ENCODE results near the gene HOXB4.

The HOXB4 gene

DNA sequence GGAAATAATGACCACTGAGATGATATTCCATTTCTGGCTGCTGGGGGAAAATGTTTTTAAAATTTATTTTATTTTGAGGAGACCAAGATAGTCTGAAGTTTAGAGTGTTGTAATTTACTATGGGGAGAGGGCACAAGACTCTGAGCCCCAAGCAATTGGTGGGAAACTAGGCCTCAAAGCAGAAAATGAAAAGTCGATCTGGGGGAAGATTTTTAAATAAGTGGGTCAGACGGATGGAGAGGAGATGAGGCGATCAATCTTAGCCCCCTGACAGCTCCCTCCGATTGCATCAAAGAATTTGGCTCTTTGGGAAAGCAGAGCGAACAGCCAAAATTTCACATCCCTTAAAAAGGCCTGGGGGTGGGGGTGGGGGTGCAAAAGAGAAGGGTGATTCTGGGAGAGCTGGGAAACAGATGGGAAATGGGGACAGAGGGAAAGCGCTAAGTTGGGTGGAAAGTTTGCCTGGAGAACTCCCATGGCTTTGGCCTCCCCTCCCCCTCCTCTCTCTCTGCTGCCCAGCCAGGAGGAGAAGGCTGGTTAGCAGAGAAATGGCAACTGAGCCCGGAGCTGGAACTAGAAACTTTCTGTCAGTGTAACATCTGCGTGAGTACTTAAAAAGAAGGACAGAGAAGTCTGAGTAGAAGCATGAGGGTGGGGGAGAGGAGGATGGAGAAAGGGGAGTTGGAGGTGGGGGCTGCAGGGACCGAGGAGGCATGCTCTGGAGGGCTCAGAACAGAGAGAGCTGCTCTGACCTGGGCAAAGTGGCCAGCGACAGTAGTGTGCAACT lies 31.8 kb downstream of the HOXB4 start:
- DNase-seq, result no peak

GRCh38 chr17:48545539-48545938 lies 32.6 kb downstream of the HOXB4 start:
- no peak for DNase-seq

DNA sequence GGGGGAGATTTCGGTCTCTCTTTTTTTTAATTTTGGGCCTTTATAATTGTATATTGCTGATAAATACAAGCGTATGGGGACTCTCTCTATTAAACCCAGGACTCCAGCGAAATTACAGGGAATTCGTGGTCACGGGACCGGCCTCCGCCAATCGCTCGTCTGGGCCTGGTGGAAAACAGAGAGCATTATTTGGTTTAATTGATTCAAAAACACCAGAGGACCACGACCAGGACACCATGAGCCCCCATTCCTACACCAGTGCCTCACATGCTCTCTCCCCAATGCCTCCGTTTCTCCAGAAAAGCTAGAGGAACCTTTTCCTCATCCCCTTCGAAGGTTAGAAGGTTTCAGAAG lies 33.2 kb downstream of the HOXB4 start, which contains the start of gene HOXB2:
TSS of gene HOXB2 (minus strand) at position 88 of the 354 bp plus-strand sequence. CDS start 198 bp downstream, outside the sequence.
- no peak for DNase-seq

- DNase-seq, result peak; percentile 50 to 54
These were observed 33.7 kb downstream of the HOXB4 start for GRCh38 chr17:48544349-48545021.

GRCh38 chr17:48543854-48544348 lies 34.2 kb downstream of the HOXB4 start:
- peak; percentile 54 to 64 for DNase-seq

GRCh38 chr17:48543107-48543853 lies 34.9 kb downstream of the HOXB4 start:
- peak; percentile 56 to 71 for DNase-seq

DNA sequence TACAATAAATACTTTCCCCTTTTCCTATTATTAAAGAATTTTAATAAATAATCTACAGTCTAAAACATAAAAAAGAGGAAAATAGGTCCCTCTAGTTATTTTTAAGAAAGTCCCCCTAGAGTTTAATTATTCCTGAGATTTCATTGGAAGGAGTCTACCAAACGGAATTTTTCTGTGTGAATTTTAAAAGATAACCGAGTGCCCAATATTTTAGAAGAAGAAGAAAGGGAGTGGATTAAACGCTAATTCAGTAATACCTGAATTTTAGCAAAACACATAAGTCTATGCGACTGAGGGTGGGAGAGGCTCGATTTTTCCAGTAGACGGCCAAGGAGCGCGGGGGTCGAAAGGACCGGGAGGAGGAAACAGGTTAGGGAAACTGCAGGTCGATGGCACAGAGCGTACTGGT lies 35.4 kb downstream of the HOXB4 start:
- DNase-seq, result no peak

DNA sequence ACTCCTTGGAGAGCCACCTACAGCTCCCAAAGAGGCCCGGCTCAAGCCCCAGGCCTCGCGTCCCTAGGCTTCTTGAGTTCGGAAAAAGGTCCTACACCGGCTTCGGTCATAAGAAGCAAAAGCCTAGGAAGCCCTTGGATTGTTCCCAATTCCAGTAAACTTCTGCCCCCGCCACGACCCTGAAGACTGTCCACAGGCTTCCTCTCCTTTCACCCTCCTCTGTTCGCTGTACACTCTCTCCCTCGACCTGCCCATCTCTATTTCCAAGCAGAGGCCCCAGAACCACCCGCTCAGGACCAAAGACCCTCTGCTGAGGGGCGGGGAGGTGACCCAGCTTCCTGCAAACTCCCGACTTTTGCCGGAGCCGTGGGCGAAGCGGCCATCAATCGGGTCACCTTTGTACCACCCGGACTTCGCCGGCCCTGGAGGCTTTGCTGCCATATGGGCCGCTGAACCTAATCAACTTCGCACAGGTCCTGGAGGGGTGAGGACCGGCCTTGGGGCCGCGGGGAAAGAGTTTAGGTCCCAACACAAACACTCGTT lies 36.0 kb downstream of the HOXB4 start:
- DNase-seq, result peak; percentile 37 to 41

DNA sequence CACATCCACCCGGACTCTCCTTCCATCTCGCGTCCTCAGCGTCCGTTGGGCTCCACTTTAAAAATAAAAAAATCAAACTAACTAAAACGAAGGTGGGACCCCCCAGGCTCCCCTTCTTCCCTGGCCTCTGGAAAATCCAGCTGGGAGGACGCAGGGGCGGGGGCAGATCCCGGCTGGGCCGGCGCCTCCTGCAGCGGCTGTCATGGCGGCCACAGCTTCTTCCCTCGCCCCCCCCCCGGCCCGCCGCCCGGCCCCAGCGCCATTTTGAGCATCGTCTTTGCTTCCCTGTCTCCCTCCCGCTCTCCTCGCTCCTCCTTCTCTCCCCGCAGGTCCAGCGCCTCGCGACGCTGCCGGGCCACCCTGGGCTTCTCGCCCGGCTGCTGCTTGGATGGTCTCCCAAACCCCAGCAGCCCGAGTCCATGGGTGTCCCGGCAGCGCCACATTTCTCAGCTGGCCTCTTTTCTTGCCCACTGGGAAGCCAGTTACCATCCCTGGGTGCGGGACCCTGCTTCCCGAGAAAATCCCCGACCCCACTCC lies 36.5 kb downstream of the HOXB4 start:
- DNase-seq, result peak; percentile 49 to 53

DNA sequence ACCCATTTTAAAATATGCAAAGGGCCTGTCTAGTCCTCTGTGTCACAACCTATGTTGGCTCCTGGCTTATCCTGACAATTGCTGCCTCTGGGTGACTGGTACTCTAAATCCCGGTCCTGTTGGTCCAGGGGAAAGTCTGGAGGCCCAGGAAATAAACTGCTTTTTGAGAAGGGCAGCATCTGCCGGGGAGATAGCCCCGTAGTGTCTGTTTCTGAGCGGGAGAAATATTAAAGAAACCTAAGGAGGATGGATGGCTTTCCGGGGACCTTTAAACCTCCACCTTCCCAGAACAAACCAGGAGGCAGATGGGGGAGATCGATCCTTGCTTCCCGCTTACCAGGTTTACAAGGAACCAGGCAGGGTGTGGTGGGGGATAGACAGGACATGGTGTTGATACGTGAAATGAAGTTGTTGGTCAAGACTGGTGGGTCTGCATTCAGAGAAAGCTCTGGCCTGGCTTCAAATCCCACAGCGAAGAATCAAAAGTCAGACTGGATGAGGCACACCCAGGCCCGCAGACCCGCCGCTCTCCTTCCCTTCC lies 37.0 kb downstream of the HOXB4 start:
- no peak for DNase-seq

GRCh38 chr17:48540213-48540612 lies 37.9 kb downstream of the HOXB4 start:
- DNase-seq, result no peak

DNA sequence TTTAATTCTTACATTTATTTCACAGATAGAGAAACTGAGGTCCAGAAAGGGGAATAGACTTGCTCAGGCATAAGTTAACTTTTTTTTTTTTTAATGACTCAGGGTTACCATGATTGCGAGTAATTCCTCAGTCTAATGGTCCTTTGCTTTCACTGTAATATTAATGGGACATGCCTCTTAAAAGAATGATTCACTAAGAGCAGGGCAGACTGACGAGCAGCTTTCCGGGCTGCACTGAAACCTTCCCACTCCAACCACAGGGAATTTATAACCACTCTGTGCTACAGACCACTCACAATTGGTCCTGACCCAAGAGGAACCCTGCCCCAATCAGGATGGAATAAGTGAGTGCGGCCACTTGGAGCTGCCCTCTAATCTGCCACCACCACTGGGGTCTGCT lies 39.0 kb downstream of the HOXB4 start:
- DNase-seq, result no peak

DNA sequence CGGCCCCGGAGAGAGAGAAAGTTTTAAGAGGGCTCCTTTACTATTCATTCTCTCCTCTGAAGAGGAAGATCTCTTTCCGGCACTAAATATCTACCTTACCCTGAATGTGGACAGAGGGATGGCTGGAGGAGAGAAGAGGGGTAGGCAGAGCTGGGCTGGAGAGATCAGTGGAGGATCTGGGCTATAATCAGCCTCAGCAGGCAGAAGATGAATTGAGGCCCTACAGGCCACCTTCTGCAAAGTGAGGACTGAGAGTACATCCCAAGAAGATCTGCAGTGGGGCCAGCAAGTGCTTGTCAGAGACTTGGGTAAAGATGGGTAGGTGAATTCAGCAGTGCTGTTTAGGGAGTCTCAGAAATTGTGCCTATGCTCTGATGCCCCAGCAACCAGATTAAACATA lies 40.8 kb downstream of the HOXB4 start:
- DNase-seq, result no peak

DNA sequence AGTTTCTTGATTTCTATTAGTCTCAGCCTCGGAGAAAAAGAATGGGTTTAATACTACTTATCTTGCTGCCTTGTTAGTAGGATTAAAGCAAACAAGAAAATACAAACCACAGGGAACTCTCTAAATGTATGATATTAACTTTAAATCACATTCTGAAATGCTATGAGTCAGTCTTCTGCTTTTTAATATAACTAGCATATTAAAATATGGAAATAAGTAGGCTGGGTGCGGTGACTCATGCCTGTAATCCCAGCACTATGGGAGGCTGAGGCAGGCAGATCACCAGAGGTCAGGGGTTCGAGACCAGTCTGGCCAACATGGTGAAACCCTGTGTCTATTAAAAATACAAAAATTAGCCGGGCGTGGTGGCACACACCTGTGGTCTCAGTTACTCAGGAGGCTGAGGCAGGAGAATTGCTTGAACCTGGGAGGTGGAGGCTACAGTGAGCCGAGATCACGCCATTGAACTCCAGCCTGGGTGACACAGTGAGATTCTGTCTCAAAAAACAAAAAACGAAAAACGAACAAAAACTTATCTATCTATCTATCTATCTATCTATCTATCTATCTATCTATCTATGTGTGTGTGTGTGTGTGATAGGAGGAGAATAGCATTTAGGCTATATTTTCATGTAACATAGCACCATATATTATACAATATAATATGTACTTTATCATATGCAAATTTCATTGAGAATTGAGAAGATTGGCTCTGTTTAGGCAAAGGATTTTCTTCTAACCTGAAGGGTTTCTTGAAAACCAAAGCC lies 42.2 kb downstream of the HOXB4 start:
- DNase-seq, result peak in 1 of 2 donors; percentile 24

- no peak for DNase-seq
These were observed 45.9 kb downstream of the HOXB4 start for GRCh38 chr17:48532261-48532660.

DNA sequence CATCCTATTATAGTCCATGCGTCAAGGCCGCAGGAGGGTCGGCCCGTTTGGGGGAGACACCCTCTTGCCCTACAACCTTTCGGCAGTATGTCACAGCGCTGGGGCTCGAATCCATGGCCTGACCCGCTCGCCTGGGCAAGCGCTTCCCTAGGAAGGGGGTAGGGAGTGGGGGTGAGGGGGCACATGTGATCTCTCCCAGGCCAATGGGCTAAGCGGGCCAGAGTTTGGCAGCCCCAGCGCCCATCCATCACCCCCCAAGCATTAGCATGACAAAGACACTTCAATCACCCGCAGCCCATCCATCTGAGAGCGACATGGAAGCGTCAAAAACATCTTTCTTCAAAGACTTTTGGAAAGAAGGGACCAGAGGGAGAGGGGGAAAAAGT lies 47.3 kb downstream of the HOXB4 start, which contains the start of gene HOXB1:
TSS of gene HOXB1 (minus strand) at position 125 of the 386 bp plus-strand sequence. CDS start at position 18, 107 bp downstream.
- no peak for DNase-seq

DNA sequence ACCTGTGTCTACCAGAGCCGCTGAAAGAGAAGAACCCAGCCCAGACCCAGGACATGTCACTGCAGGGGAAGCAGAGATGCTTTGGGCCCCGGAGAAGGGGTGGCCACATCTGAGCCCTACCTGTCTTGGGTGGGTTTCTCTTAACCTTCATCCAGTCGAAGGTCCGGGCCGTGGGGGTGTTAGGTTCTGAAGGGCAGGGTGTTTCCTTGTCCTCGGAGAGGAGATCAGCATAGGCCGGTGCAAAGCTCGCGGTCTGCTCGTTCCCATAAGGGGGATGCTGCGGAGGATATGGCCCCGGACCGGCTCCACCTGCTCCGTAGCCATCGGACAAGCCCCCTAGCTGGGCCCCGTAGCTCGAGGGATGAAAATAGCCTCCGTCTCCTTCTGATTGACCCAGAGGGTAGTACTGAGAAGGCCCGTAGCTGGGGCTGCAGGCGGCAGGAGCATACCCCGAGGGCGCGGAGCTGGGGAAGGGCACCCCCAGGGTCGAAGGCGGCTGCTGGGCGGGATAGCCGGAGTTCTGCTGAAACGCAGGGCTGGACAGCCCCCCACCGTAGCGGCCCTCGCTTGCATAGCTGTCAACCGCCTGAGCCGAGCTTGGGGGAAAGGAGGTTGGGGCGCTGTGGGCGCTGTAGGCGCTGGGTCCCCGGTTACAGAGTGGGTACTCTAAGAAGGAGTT lies 47.8 kb downstream of the HOXB4 start:
- DNase-seq, result no peak

GRCh38 chr17:48529683-48530009 lies 48.5 kb downstream of the HOXB4 start:
- DNase-seq, result no peak

DNA sequence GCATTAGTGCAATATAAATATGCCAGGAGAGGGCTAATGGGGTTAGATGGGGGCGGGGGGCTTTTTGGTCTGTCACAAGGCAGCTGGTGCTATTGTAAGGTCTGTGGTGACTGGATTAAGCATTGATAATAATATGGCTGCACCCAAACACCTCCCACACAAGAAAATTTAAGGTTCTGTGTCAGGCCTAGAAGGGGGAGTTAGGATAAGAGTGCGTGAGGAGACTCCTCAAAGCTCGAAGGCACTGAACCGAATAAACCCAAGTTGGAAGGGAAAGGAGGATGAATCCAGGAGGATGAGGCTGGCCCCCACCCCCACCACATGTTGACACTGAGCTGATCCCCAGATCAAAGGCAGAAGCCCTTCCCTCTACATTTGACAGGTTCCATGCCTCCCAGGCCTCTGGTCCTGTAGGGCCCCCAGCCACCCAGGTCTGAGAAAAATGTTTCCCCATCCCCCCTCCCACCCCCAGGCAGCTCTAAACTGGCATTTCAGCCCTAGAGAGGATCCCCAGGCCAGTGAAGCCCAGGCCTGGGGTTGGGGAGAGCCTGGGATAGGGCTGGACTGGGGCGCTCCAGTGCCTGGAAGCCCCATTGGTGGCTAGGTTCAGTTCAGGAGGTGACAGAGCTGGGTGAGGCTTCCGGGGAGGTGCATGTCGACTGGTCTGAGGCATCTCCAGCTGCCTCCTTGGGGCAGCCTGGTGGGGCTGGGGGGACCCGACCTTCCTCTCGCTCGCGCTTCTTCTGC lies 49.0 kb downstream of the HOXB4 start:
- no peak for DNase-seq

DNA sequence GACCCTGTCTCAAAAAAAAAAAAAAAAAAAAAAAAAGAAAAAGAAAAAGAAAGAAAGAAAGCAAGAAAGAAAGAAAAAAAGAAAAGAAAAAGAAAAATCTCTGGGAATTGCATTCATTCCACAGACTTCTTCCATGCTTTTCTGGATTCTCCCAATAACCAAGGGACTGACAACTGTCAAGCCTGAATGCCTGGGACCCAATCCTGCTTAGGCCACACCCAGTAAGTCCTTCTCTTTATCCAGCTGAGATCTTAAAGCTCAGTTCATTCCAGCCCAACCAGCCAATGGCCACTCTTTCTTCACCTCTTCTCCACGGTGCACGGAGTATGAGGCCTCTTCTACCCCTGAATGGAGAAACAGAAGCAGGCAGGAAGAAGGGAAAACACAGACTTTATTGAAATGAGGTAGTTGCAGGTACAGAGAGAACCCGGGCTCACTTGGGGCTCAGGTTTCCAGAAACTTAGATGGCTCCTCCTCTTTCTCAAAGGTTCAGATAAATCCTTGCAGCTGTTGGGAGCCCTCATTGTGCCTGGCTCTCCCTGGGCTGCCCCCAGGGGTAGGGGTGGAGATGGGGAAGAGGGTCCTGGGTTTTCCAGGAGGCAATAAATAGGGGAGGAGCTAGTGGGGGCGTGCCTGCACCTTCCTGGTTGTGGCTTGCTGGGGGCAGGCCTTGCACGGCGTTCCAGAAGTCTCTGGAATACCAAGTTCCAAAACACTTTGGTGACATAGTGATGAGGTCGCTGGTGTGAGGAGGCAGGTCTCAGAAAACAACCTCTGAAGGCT lies 49.8 kb downstream of the HOXB4 start:
- no peak for DNase-seq
